Stimulated activated CD8-positive, alpha-beta memory T cell treated with anti-CD3 and anti-CD28 coated beads, Interleukin-4, amount 100 ng/mL, for 1 hour (primary cell): ENCODE results near the gene CLEC16A.
"Not testable (repeated sequence)": the region's sequence is repeated elsewhere in the genome, so short reads cannot be mapped to it uniquely, and the experiment has no call there.

Source experiments
- DNase-seq, 2 donors: peaks; one replicate each; pipeline ENCODE4 v3.0.0-alpha.2; 2020; ENCODE audit warnings: low read depth in 2 of 2, low spot score in 1 of 2

The CLEC16A gene

GRCh38 chr16:11097094-11097786, 152.9 kb downstream of the CLEC16A start:
- DNase-seq, result no peak

- no peak for DNase-seq
Observed at GRCh38 chr16:11097787-11098167, 153.4 kb downstream of the CLEC16A start.

- no peak for DNase-seq
Observed at GRCh38 chr16:11098601-11099390, 154.4 kb downstream of the CLEC16A start.

GRCh38 chr16:11099672-11100205, 155.4 kb downstream of the CLEC16A start:
- no peak for DNase-seq

- DNase-seq, result no peak
Observed at GRCh38 chr16:11100239-11100750, 155.9 kb downstream of the CLEC16A start.

GRCh38 chr16:11101283-11101682, 156.9 kb downstream of the CLEC16A start:
- DNase-seq, result no peak

- no peak for DNase-seq
Observed at GRCh38 chr16:11101695-11102522, 157.5 kb downstream of the CLEC16A start.

- no peak for DNase-seq
Observed at GRCh38 chr16:11102523-11102898, 158.1 kb downstream of the CLEC16A start.

GRCh38 chr16:11103301-11103700, 158.9 kb downstream of the CLEC16A start:
- not testable (repeated sequence) for DNase-seq

- no peak for DNase-seq
Observed at GRCh38 chr16:11104168-11105037, 160.0 kb downstream of the CLEC16A start.

- DNase-seq, result no peak
Observed at GRCh38 chr16:11105038-11105903, 160.9 kb downstream of the CLEC16A start.

GRCh38 chr16:11106726-11107125, 162.4 kb downstream of the CLEC16A start:
- no peak for DNase-seq

GRCh38 chr16:11107780-11108465, 163.6 kb downstream of the CLEC16A start:
- no peak for DNase-seq

GRCh38 chr16:11108466-11108805, 164.1 kb downstream of the CLEC16A start:
- no peak for DNase-seq

- no peak for DNase-seq
Observed at GRCh38 chr16:11109566-11109965, 165.2 kb downstream of the CLEC16A start.

GRCh38 chr16:11111150-11111549, 166.8 kb downstream of the CLEC16A start:
- DNase-seq, result no peak

GRCh38 chr16:11111856-11112634, 167.7 kb downstream of the CLEC16A start:
- DNase-seq, result no peak

- DNase-seq, result no peak
Observed at GRCh38 chr16:11112723-11113348, 168.5 kb downstream of the CLEC16A start.
